Breast epithelium (tissue), 4 donors: ENCODE measurements around the gene AVPR2. TPM values are rescaled to one million over a fixed set of nuclear protein-coding genes. Genes with fewer than 3 reads are reported as not detected.

Experiments used
- DNase-seq, 2 donors: peaks; one replicate each; pipeline ENCODE4 v3.0.0-alpha.2; 2019; ENCODE audit warnings: low spot score in 2 of 2
- H3K27ac ChIP-seq, 2 donors: fragments of 200-600 bp; sonication (generic) in 1 of 2; one replicate each; pipeline ENCODE4 v1.5.1; 2016 to 2019; ENCODE audit warnings: mild to moderate bottlenecking in 1 of 2
- H3K27me3 ChIP-seq, 2 donors: fragments of 200-600 bp; sonication (generic) in 1 of 2; one replicate each; pipeline versions ENCODE4 v1.5.1 to v1.6.0; 2017 to 2019; ENCODE audit warnings: control low read depth in 1 of 2, mild to moderate bottlenecking in 1 of 2
- H3K36me3 ChIP-seq: fragments of 200-600 bp; one replicate; pipeline ENCODE4 v1.5.1; 2019
- H3K4me1 ChIP-seq, 2 donors: fragments of 200-600 bp; sonication (generic); one replicate each; pipeline ENCODE4 v1.5.1; 2016 to 2019; ENCODE audit warnings: control low read depth in 1 of 2
- H3K4me3 ChIP-seq, 3 donors: fragments of 200-600 bp; sonication (generic); 1 replicate in 2 of 3; 2 replicates in 1 of 3; pipeline ENCODE4 v1.5.1; 2016 to 2019; ENCODE audit warnings: mild to moderate bottlenecking in 3 of 3, moderate library complexity in 2 of 3
- H3K9me3 ChIP-seq, 2 donors: fragments of 200-600 bp; sonication (generic) in 1 of 2; one replicate each; pipeline ENCODE4 v1.5.1; 2016 to 2019; ENCODE audit warnings: control low read depth in 1 of 2
- CTCF ChIP-seq, 3 donors: fragments of 450-650 bp; IDR thresholded peaks; one replicate each; pipeline ENCODE4 v1.5.1; 2016 to 2017; ENCODE audit warnings: antibody characterized with exemption in 3 of 3, mild to moderate bottlenecking in 3 of 3, moderate library complexity in 3 of 3
- POLR2A ChIP-seq: fragments of 450-650 bp; IDR thresholded peaks from one replicate; pipeline ENCODE4 v1.6.1; 2016; ENCODE audit warnings: antibody characterized with exemption, mild to moderate bottlenecking, moderate library complexity
- POLR2AphosphoS5 ChIP-seq, 3 donors: sonication (generic); formaldehyde crosslinking; IDR thresholded peaks; one replicate each; pipeline ENCODE4 v1.6.1; 2017; ENCODE audit warnings: antibody characterized with exemption in 3 of 3
- intact Hi-C: fragments of 100-400 bp; cut with DNase I; formaldehyde crosslinking; loops from one replicate; pipeline ENCODE4 v1.15.1; 2023; ENCODE audit warnings: low total_unique reads
- total RNA-seq, 3 donors: library from RNA; depleted of rRNA; stranded (reverse); fragments of >200 nt; gene quantifications; one replicate each; pipeline ENCODE4 v1.1.0, GENCODE V29; 2016

Gene AVPR2
- total RNA-seq, 3 donors from 2014 or later = 0.44 to 5.9 (median 5.3) TPM

DNA sequence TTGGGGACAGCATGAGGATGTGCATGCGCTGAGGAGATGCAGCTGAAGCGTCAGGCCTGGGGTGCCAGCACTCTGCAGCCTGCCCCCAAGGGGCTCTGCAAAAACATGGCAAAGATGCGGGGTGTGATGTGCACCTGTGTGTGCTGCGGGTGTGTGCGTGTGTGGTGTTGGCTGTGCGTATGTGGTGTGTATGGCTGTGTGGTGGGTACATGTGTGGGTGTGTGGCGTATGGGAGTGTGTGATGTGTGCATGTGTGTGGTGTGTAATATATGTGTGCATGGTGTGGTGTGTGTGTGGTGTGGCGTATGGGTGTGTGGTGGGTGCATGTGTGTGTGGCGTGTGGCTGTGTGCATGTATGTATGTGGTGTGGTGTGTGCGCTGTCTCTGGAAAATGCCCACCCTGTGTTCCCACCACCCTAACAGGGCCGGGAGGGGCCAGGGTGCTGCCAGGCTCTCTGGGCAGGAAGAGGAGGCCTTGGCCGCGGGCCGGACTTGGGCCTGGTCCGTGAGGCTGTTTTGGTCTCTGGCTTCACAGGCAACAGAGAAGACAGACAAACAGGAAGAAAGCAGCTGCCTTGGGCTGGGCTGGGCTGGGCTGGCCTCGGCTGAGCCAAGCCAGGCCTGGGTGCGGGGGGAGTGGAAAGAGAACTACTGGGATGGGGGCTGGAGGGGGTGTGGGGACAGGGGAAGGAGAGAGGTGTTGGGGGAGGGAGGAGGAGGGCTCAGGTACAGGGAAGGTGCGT is 1.1 kb upstream of the AVPR2 start:
- intact Hi-C loops = no loop called here
- no peak for DNase-seq
- no peak for TF ChIP-seq POLR2A
- TF ChIP-seq CTCF (IDR thresholded peaks at IDR 0.05) = no peak
- no peak for TF ChIP-seq POLR2AphosphoS5 (IDR thresholded peaks at IDR 0.05)
- no peaks in the 10 kb centered on the region for H3K9me3 ChIP-seq
- peaks cover 0 to 54% of the 10 kb centered on the region in 2 donors for H3K27me3 ChIP-seq
- H3K4me3 ChIP-seq = no peak overlapping the region
- peak overlapping the region in 1 of 2 donors; percentile 48 for H3K27ac ChIP-seq
- H3K4me1 ChIP-seq = no peaks in the 10 kb centered on the region
- no peaks in the 10 kb centered on the region for H3K36me3 ChIP-seq

GRCh38 chrX:153905481-153906095 is 1.1 kb downstream of the AVPR2 start:
- Histone ChIP-seq H3K4me1 (no peaks in the 10 kb centered on the region), H3K27me3 (peaks cover 0 to 69% of the 10 kb centered on the region in 2 donors), H3K36me3 (no peaks in the 10 kb centered on the region), H3K27ac (no peak overlapping the region), H3K9me3 (no peaks in the 10 kb centered on the region), H3K4me3 (peak overlapping the region in 2 of 3 donors; percentile 24 to 37)
- TF ChIP-seq CTCF (IDR thresholded peaks at IDR 0.05) (no peak), POLR2A (no peak), POLR2AphosphoS5 (IDR thresholded peaks at IDR 0.05) (no peak)
- intact Hi-C loops = no loop called here
- no peak for DNase-seq

DNA sequence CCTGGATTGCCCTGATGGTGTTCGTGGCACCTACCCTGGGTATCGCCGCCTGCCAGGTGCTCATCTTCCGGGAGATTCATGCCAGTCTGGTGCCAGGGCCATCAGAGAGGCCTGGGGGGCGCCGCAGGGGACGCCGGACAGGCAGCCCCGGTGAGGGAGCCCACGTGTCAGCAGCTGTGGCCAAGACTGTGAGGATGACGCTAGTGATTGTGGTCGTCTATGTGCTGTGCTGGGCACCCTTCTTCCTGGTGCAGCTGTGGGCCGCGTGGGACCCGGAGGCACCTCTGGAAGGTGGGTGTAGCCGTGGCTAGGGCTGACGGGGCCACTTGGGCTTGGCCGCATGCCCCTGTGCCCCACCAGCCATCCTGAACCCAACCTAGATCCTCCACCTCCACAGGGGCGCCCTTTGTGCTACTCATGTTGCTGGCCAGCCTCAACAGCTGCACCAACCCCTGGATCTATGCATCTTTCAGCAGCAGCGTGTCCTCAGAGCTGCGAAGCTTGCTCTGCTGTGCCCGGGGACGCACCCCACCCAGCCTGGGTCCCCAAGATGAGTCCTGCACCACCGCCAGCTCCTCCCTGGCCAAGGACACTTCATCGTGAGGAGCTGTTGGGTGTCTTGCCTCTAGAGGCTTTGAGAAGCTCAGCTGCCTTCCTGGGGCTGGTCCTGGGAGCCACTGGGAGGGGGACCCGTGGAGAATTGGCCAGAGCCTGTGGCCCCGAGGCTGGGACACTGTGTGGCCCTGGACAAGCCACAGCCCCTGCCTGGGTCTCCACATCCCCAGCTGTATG is 1.8 kb downstream of the AVPR2 start:
- intact Hi-C loops = no loop called here
- Histone ChIP-seq H3K27ac (no peak overlapping the region), H3K4me3 (no peak overlapping the region), H3K36me3 (no peaks in the 10 kb centered on the region), H3K4me1 (no peaks in the 10 kb centered on the region), H3K27me3 (peaks cover 0 to 70% of the 10 kb centered on the region in 2 donors), H3K9me3 (no peaks in the 10 kb centered on the region)
- no peak for DNase-seq
- TF ChIP-seq POLR2A (no peak), POLR2AphosphoS5 (IDR thresholded peaks at IDR 0.05) (no peak)

- Histone ChIP-seq H3K9me3 (no peaks in the 10 kb centered on the region), H3K4me3 (no peak overlapping the region), H3K4me1 (no peaks in the 10 kb centered on the region), H3K36me3 (no peaks in the 10 kb centered on the region), H3K27ac (no peak overlapping the region), H3K27me3 (peaks cover 0 to 81% of the 10 kb centered on the region in 2 donors)
- no peak for DNase-seq
- intact Hi-C loops = no loop called here
- TF ChIP-seq POLR2AphosphoS5 (IDR thresholded peaks at IDR 0.05) = no peak
These were observed 3.0 kb downstream of the AVPR2 start for GRCh38 chrX:153907456-153907855.

DNA sequence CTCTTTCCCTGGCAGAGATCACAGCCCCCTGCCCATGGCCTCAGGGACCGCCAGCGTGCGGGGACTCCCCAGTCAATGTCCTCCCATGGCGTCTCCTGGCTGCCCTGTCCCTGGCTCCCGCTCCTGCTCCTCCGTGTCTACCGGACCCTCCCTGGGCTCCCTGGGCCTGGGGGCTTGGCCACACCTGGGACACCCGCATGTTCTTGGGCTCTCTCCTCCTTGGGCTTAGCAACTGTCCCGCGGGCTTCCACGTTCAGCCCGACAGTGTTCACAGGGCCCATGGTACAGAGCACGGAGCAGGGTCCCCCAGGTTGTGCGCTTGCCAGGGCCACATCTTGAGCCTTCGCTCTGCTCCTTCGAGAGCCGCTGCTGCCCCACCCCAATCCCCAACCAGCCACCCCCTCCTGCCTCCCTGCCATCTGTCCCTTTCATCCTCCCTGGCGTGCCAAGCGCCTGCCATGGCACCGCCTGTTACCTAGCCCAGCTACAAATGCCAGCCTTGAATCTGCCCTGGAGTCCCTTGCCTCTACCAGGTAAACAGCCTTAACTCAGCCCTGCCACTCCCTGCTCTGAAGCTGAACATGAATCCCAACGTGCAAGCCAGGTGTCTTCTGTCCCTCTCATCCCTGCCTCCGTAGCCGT is 3.9 kb downstream of the AVPR2 start:
- no peak for DNase-seq
- intact Hi-C loops = no loop called here
- Histone ChIP-seq H3K27ac (no peak overlapping the region), H3K4me3 (no peak overlapping the region), H3K27me3 (peaks cover 0 to 86% of the 10 kb centered on the region in 2 donors), H3K9me3 (no peaks in the 10 kb centered on the region), H3K36me3 (no peaks in the 10 kb centered on the region), H3K4me1 (no peaks in the 10 kb centered on the region)
- TF ChIP-seq POLR2AphosphoS5 (IDR thresholded peaks at IDR 0.05) (no peak), POLR2A (no peak), CTCF (IDR thresholded peaks at IDR 0.05) (no peak)
